Fibroblast of pulmonary artery (primary cell): Measurements from ENCODE around the gene CLSTN2.

Experiments
- DNase-seq: peaks from one replicate; pipeline ENCODE4 v3.0.0-alpha.2; 2010; ENCODE audit warnings: low read depth
- H3K4me3 ChIP-seq: replicated peaks from 2 replicates; pipeline ENCODE4 v1.5.1; 2011; ENCODE audit warnings: low read depth, mild to moderate bottlenecking, control low read depth, low read length, moderate library complexity
- CTCF ChIP-seq: IDR thresholded peaks from 2 replicates; pipeline ENCODE4 v1.5.1; 2011; ENCODE audit warnings: mild to moderate bottlenecking, control low read depth, low read length, inconsistent platforms; ENCODE audit errors: missing control alignments

CLSTN2 gene

GRCh38 chr3:140597364-140597763 is 662.4 kb downstream of the CLSTN2 start:
- H3K4me3 ChIP-seq = no peak overlapping the region
- TF ChIP-seq CTCF = no peak
- no peak for DNase-seq

- DNase-seq = no peak
- TF ChIP-seq CTCF = no peak
- H3K4me3 ChIP-seq = no peak overlapping the region
Measured at GRCh38 chr3:140597792-140598191, 662.8 kb downstream of the CLSTN2 start.

GRCh38 chr3:140599009-140599408 is 664.0 kb downstream of the CLSTN2 start:
- no peak for TF ChIP-seq CTCF
- no peak for DNase-seq
- H3K4me3 ChIP-seq = no peak overlapping the region

GRCh38 chr3:140599496-140599895 is 664.5 kb downstream of the CLSTN2 start:
- DNase-seq = no peak
- H3K4me3 ChIP-seq = no peak overlapping the region
- TF ChIP-seq CTCF = no peak

- no peak for TF ChIP-seq CTCF
- no peak for DNase-seq
Measured at GRCh38 chr3:140601881-140602280, 666.9 kb downstream of the CLSTN2 start.

GRCh38 chr3:140602781-140603180 is 667.8 kb downstream of the CLSTN2 start:
- DNase-seq = no peak
- no peak for TF ChIP-seq CTCF
- no peak overlapping the region for H3K4me3 ChIP-seq

More at GRCh38 chr3:140601881-140602280, 666.9 kb downstream of the CLSTN2 start:
- H3K4me3 ChIP-seq = no peak overlapping the region

- H3K4me3 ChIP-seq = no peak overlapping the region
- no peak for TF ChIP-seq CTCF
Measured at GRCh38 chr3:140603766-140604165, 668.8 kb downstream of the CLSTN2 start.

More at GRCh38 chr3:140603766-140604165, 668.8 kb downstream of the CLSTN2 start:
- no peak for DNase-seq
